ENCODE data around the gene NPW.

The NPW gene

DNA sequence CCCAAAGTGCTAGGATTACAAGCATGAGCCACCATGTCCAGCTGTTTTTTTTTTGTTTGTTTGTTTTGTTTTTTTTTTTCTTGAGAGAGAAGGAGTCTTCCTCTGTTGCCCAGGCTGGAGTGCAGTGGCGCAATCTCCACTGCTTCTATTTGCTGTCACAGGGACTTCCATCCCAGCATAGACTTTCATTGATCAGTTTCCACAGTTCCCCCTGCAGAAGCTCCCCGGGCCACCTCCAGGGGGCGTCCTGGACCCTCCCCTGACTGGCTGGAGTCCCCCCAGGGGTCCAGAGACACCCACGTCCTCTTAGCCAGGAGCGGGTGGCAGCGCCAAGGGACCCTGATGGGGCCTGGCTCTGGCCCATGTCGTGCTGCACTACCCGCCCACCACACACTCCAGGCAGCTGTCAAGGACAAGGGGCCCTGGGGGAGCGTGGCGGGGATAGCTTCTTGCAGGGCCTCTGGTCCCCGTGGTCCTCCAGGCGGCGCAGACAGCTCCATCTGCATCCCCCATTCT lies 3.1 kb upstream of the NPW start:
- TF ChIP-seq, protein P1, sequence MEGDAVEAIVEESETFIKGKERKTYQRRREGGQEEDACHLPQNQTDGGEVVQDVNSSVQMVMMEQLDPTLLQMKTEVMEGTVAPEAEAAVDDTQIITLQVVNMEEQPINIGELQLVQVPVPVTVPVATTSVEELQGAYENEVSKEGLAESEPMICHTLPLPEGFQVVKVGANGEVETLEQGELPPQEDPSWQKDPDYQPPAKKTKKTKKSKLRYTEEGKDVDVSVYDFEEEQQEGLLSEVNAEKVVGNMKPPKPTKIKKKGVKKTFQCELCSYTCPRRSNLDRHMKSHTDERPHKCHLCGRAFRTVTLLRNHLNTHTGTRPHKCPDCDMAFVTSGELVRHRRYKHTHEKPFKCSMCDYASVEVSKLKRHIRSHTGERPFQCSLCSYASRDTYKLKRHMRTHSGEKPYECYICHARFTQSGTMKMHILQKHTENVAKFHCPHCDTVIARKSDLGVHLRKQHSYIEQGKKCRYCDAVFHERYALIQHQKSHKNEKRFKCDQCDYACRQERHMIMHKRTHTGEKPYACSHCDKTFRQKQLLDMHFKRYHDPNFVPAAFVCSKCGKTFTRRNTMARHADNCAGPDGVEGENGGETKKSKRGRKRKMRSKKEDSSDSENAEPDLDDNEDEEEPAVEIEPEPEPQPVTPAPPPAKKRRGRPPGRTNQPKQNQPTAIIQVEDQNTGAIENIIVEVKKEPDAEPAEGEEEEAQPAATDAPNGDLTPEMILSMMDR (IDR thresholded peaks at IDR 0.05): peak; percentile 69
- no peak for TF ChIP-seq ZFX (IDR thresholded peaks at IDR 0.05; ENCODE audit: borderline replicate concordance)
- peak overlapping the region; percentile 80 for H3K27ac ChIP-seq

DNA sequence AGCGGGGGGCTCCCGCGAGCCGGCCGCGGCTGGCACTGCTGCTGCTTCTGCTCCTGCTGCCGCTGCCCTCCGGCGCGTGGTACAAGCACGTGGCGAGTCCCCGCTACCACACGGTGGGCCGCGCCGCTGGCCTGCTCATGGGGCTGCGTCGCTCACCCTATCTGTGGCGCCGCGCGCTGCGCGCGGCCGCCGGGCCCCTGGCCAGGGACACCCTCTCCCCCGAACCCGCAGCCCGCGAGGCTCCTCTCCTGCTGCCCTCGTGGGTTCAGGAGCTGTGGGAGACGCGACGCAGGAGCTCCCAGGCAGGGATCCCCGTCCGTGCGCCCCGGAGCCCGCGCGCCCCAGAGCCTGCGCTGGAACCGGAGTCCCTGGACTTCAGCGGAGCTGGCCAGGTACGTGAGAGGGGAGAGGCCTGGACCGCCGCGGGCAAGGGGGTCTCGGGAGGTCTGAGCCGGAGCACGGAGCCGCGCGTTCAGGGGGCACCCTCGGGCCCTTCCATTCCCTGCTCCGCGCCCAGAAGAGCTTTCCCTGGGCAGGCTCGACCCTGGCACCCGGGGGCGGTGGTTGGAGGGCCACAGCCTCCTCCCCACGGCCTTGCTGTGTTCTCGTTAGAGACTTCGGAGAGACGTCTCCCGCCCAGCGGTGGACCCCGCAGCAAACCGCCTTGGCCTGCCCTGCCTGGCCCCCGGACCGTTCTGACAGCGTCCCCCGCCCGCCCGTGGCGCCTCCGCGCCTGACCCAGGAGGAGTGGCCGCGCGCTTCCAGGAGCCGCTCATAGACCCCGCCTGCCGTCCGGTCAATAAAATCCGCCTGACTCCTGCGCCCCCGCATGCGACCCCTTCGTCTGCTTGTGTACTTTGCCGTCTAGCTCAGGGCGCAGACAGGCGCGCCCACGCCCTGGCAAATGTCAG lies 591 bp downstream of the NPW start:
- H3K27ac ChIP-seq: no peak overlapping the region
- TF ChIP-seq, protein P1 (IDR thresholded peaks at IDR 0.05): no peak
- no peak for TF ChIP-seq ZFX (IDR thresholded peaks at IDR 0.05; ENCODE audit: borderline replicate concordance)

DNA sequence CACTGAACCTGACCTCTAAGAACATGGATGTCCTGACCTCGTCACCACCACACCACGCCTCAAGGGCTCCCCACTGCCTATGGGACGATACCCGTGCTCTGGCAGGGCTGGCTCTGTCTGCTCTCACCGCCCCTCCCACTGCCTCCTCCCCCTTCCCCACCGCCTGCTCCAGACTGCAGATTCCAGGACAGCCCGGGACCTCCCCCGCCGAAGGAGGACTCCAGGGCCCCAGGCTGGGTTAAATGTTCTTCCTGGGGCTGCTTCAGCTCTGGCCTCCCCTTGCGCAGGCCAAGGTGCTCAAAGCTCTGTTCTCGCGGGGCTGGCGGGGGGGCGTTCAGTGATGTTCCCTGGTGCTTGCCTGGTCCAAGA lies 3.1 kb downstream of the NPW start:
- TF ChIP-seq, protein P1 (IDR thresholded peaks at IDR 0.05): no peak
- no peak for TF ChIP-seq ZFX (IDR thresholded peaks at IDR 0.05; ENCODE audit: borderline replicate concordance)
- H3K27ac ChIP-seq: peak overlapping the region; percentile 61

- peak overlapping the region; percentile 61 for H3K27ac ChIP-seq
Observed at GRCh38 chr16:2023092-2024031, 3.8 kb downstream of the NPW start.

GRCh38 chr16:2024032-2024420 lies 4.4 kb downstream of the NPW start:
- no peak overlapping the region for H3K27ac ChIP-seq
- TF ChIP-seq, protein P1 (IDR thresholded peaks at IDR 0.05): no peak
- no peak for TF ChIP-seq ZFX (IDR thresholded peaks at IDR 0.05; ENCODE audit: borderline replicate concordance)

More at GRCh38 chr16:2023092-2024031, 3.8 kb downstream of the NPW start:
- no peak for TF ChIP-seq ZFX (IDR thresholded peaks at IDR 0.05; ENCODE audit: borderline replicate concordance)
- TF ChIP-seq, protein P1 (IDR thresholded peaks at IDR 0.05): peak; percentile 94

GRCh38 chr16:2025251-2025650 lies 5.7 kb downstream of the NPW start:
- TF ChIP-seq, protein P1 (IDR thresholded peaks at IDR 0.05): no peak
- TF ChIP-seq ZFX (IDR thresholded peaks at IDR 0.05; ENCODE audit: borderline replicate concordance): no peak
- H3K27ac ChIP-seq: no peak overlapping the region
